HCT116 (cell line): ENCODE data around the gene DIDO1. TPM values are rescaled to one million over a fixed set of nuclear protein-coding genes. Genes with fewer than 3 reads are reported as not detected.

ENCODE experiments used
- ATAC-seq: fragments of 200-7000 bp; cut with Tn5 transposase; 2 replicates; pipeline ENCODE4 v1.9.1; 2020; ENCODE audit warnings: mild to moderate bottlenecking, moderate library complexity
- BruUV-seq: library from RNA; stranded (reverse); fragments of 400-500 nt; replicated peaks from 2 replicates; lab custom pipeline; 2021; lab: Mats Ljungman, UMichigan
- CTCF ChIA-PET: fragments of 300-600 bp; sonication (Branson Sonifier 250); formaldehyde crosslinking; loops from one replicate; lab custom pipeline; 2021; ENCODE audit warnings: antibody characterized with exemption; lab: Charles Lee
- POLR2A ChIA-PET: fragments of 300-600, 350-600 bp; sonication (Branson Sonifier 250); formaldehyde crosslinking; loops from one replicate; lab custom pipeline; 2021; ENCODE audit warnings: antibody characterized with exemption; lab: Charles Lee
- RAD21 ChIA-PET, 2 experiments: fragments of 300-600 bp; sonication (Branson Sonifier 250); formaldehyde crosslinking; loops; one replicate each; lab custom pipeline; 2023; ENCODE audit warnings: low total read pairs in 2 of 2; ENCODE audit not compliant: uncharacterized antibody in 2 of 2, unreplicated experiment in 2 of 2, low non-redundant PET in 1 of 2; lab: Charles Lee
- DNase-seq: peaks from one replicate; pipeline ENCODE4 v3.0.0-alpha.2; 2010; ENCODE audit warnings: low read depth, low spot score
- H2AFZ ChIP-seq: fragments of 200-600 bp; shearing (Covaris generic), sonication (generic); 2 replicates; pipeline ENCODE4 v1.6.1; 2017; ENCODE audit warnings: low read depth, mixed run types, mixed read lengths, antibody characterized with exemption, low read length; ENCODE audit not compliant: poor library complexity, severe bottlenecking
- H3K27ac ChIP-seq: 2 replicates; pipeline ENCODE4 v1.5.1; 2012; ENCODE audit warnings: low read depth, low read length
- H3K27me3 ChIP-seq: fragments of 200-600 bp; sonication (generic); 2 replicates; pipeline ENCODE4 v1.6.1; 2016; ENCODE audit warnings: mixed run types, low read length, mixed read lengths; ENCODE audit not compliant: insufficient read depth
- H3K36me3 ChIP-seq, 2 experiments: fragments of 200-500 bp in 1 of 2; fragments of 200-600 bp in 1 of 2; sonication (Bioruptor generic) in 1 of 2; sonication (generic) in 1 of 2; 2 replicates each; pipeline versions ENCODE4 v1.5.1 to v1.6.1; 2014 to 2016; ENCODE audit warnings: low read length in 2 of 2, inconsistent platforms in 1 of 2, mixed read lengths in 1 of 2, mixed run types in 1 of 2; ENCODE audit not compliant: insufficient read depth in 2 of 2, control insufficient read depth in 1 of 2
- H3K4me1 ChIP-seq, 2 experiments: fragments of 200-600 bp in 1 of 2; sonication (generic) in 1 of 2; 2 replicates each; pipeline versions ENCODE4 v1.5.1 to v1.6.1; 2012 to 2017; ENCODE audit warnings: low read length in 2 of 2, inconsistent platforms in 1 of 2, mild to moderate bottlenecking in 1 of 2, mixed read lengths in 1 of 2, mixed run types in 1 of 2, moderate library complexity in 1 of 2; ENCODE audit not compliant: insufficient read depth in 2 of 2, control insufficient read depth in 1 of 2
- H3K4me2 ChIP-seq: fragments of 200-600 bp; sonication (generic); 2 replicates; pipeline ENCODE4 v1.6.1; 2017; ENCODE audit warnings: mixed run types, low read length, mixed read lengths
- H3K4me3 ChIP-seq, 2 experiments: fragments of 200-600 bp in 1 of 2; sonication (generic) in 1 of 2; replicated peaks in 1 of 2; 2 replicates each; pipeline ENCODE4 v1.5.1; 2011 to 2016; ENCODE audit warnings: low read length in 2 of 2, control low read depth in 1 of 2, low read depth in 1 of 2, mild to moderate bottlenecking in 1 of 2, mixed read lengths in 1 of 2, mixed run types in 1 of 2
- H3K79me2 ChIP-seq: fragments of 200-600 bp; sonication (generic); 2 replicates; pipeline ENCODE4 v1.6.1; 2017; ENCODE audit warnings: mild to moderate bottlenecking, mixed run types, low read length, moderate library complexity, mixed read lengths; ENCODE audit not compliant: insufficient read depth
- H3K9ac ChIP-seq: fragments of 200-600 bp; sonication (generic); 2 replicates; pipeline ENCODE4 v1.6.1; 2016; ENCODE audit warnings: low read length, mixed read lengths
- H3K9me2 ChIP-seq: fragments of 200-600 bp; sonication (generic), shearing (Covaris generic); 2 replicates; pipeline ENCODE4 v1.6.1; 2017; ENCODE audit warnings: mixed run types, mild to moderate bottlenecking, moderate library complexity; ENCODE audit not compliant: insufficient read depth
- H3K9me3 ChIP-seq, 2 experiments: fragments of 200-500 bp in 1 of 2; fragments of 200-600 bp in 1 of 2; sonication (Bioruptor generic) in 1 of 2; sonication (generic) in 1 of 2; 2 replicates each; pipeline ENCODE4 v1.6.1; 2014 to 2017; ENCODE audit warnings: low read length in 2 of 2, mixed read lengths in 2 of 2, inconsistent platforms in 1 of 2, low read depth in 1 of 2, mild to moderate bottlenecking in 1 of 2, mixed run types in 1 of 2, moderate library complexity in 1 of 2; ENCODE audit not compliant: control insufficient read depth in 1 of 2, insufficient read depth in 1 of 2
- H4K20me1 ChIP-seq: fragments of 200-600 bp; sonication (generic), shearing (Covaris generic); 2 replicates; pipeline ENCODE4 v1.6.1; 2017; ENCODE audit warnings: mixed run types, mild to moderate bottlenecking, moderate library complexity; ENCODE audit not compliant: insufficient read depth
- EGR1 ChIP-seq: IDR thresholded peaks from 2 replicates; pipeline ENCODE4 v1.6.1; 2012; ENCODE audit warnings: low read depth
- FOSL1 ChIP-seq: IDR thresholded peaks from 2 replicates; pipeline ENCODE4 v1.6.1; 2012; ENCODE audit warnings: low read depth
- ZFX ChIP-seq: fragments of 450-650 bp; IDR thresholded peaks from 2 replicates; pipeline ENCODE4 v1.6.1; 2017
- ZNF274 ChIP-seq: fragments of 200-500 bp; sonication (Bioruptor generic); IDR thresholded peaks from 2 replicates; pipeline ENCODE4 v1.6.1; 2014; ENCODE audit warnings: mild to moderate bottlenecking, low read depth, low read length, inconsistent platforms
- intact Hi-C: fragments of 100-400 bp; cut with micrococcal nuclease; formaldehyde crosslinking; loops from 2 replicates; pipeline ENCODE4 v1.10.0; 2022
- total RNA-seq: library from RNA; stranded (reverse); gene quantifications from one replicate; pipeline ENCODE4 v1.2.1, GENCODE V29; 2021; ENCODE audit not compliant: unreplicated experiment
- TF ChIP-seq, protein P1 (sequence below), 3 experiments: fragments of 200-600 bp in 1 of 3; sonication (generic) in 1 of 3; IDR thresholded peaks in 2 of 3; conservative IDR thresholded peaks in 1 of 3; 2 replicates each; pipeline ENCODE4 v1.5.1; 2012 to 2017; ENCODE audit warnings: low read depth in 2 of 3, low read length in 2 of 3, antibody characterized with exemption in 1 of 3, borderline replicate concordance in 1 of 3, control low read depth in 1 of 3, mild to moderate bottlenecking in 1 of 3, mixed read lengths in 1 of 3, mixed run types in 1 of 3, moderate library complexity in 1 of 3; ENCODE audit not compliant: insufficient read depth in 1 of 3
- TF ChIP-seq, protein P2 (sequence below): IDR thresholded peaks from 2 replicates; pipeline ENCODE4 v1.6.1; 2012
- TF ChIP-seq, protein P3 (sequence below): IDR thresholded peaks from 2 replicates; pipeline ENCODE4 v1.6.1; 2012

The DIDO1 gene
- total RNA-seq, 1 experiment from 2014 or later: 41.4 TPM

DNA sequence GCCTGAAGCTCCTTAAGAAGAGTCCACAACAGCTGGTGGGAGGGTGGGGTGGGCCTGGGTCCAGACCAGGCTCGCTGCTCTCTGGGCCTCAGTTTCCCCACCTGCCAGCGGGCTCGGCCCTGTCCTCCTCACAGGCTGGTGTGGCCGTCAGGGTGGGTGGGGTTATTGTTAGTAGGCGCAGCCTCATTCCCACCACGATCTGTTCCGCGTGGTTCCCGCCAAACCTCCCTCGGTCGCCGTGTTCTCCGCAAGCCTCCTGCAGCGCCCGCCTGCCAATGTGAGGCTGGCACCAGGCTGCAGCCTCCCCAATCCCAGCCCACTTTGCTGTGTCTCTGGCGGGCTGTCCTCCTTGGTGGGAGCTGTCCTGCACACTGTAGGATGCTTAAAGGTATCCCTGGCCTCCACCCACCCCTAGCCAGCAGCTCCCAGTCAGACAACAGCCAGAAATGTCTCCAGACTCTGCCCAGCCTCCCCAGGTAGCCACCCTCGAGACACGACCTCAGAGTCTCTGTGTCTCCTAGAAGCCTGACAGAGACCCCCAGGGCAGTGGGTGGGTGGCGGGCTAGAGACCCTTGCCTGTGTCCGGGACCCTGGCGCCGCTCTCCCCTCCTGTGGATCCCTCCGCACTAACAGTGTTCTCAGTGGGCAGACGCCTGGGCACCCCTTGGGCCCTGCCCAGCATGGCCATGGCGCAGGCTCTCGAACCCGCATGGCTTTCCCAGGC is 41.5 kb upstream of the DIDO1 start:
- no TSS peak for BruUV-seq
- DNase-seq (no peak), ATAC-seq (no peak)
- no peak overlapping the region for H3K27ac ChIP-seq
- ChIA-PET RAD21 (no interaction called here), CTCF (no interaction called here), POLR2A (no interaction called here)
- no peak overlapping the region for H3K9ac ChIP-seq
- no peak for TF ChIP-seq ZFX
- no peak for TF ChIP-seq ZNF274
- TF ChIP-seq, protein P1, sequence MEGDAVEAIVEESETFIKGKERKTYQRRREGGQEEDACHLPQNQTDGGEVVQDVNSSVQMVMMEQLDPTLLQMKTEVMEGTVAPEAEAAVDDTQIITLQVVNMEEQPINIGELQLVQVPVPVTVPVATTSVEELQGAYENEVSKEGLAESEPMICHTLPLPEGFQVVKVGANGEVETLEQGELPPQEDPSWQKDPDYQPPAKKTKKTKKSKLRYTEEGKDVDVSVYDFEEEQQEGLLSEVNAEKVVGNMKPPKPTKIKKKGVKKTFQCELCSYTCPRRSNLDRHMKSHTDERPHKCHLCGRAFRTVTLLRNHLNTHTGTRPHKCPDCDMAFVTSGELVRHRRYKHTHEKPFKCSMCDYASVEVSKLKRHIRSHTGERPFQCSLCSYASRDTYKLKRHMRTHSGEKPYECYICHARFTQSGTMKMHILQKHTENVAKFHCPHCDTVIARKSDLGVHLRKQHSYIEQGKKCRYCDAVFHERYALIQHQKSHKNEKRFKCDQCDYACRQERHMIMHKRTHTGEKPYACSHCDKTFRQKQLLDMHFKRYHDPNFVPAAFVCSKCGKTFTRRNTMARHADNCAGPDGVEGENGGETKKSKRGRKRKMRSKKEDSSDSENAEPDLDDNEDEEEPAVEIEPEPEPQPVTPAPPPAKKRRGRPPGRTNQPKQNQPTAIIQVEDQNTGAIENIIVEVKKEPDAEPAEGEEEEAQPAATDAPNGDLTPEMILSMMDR (IDR thresholded peaks at IDR 0.05 in 2 of 3, conservative IDR thresholded peaks at IDR 0.05 in 1 of 3; ENCODE audit: borderline replicate concordance in 1 of 3, insufficient read depth in 1 of 3, low read depth in 2 of 3, low read length in 2 of 3): no peak
- TF ChIP-seq, protein P2, sequence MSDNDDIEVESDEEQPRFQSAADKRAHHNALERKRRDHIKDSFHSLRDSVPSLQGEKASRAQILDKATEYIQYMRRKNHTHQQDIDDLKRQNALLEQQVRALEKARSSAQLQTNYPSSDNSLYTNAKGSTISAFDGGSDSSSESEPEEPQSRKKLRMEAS: no peak
- no peak for TF ChIP-seq FOSL1
- TF ChIP-seq, protein P3, sequence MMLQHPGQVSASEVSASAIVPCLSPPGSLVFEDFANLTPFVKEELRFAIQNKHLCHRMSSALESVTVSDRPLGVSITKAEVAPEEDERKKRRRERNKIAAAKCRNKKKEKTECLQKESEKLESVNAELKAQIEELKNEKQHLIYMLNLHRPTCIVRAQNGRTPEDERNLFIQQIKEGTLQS: no peak
- no peak for TF ChIP-seq EGR1
- H3K36me3 ChIP-seq: peaks cover 0 to 7% of the 10 kb centered on the region in 2 experiments; a peak in 1 of 4 replicates
- H4K20me1 ChIP-seq: no peaks in the 10 kb centered on the region
- H3K4me3 ChIP-seq: no peak overlapping the region
- no peaks in the 10 kb centered on the region for H3K27me3 ChIP-seq
- H3K9me3 ChIP-seq: no peaks in the 10 kb centered on the region
- intact Hi-C loops: no loop called here
- H3K4me1 ChIP-seq: peaks cover 4 to 8% of the 10 kb centered on the region in 2 experiments; a peak in 2 of 4 replicates
- H3K79me2 ChIP-seq: no peaks in the 10 kb centered on the region
- H3K4me2 ChIP-seq: no peak overlapping the region
- H2AFZ ChIP-seq: no peak overlapping the region
- H3K9me2 ChIP-seq: no peaks in the 10 kb centered on the region
